SK-N-MC (cell line): ENCODE results near the gene RPL31.
A peak's percentile ranks its signal among the peaks of the same experiment; 100 is the strongest.

Experiments used
- DNase-seq: peaks from one replicate; pipeline ENCODE4 v3.0.0-alpha.2; 2011; ENCODE audit warnings: low read depth, low spot score
- H3K27ac ChIP-seq: fragments of 200-600 bp; sonication (generic); 2 replicates; pipeline ENCODE4 v1.5.1; 2016; ENCODE audit warnings: mixed run types
- H3K36me3 ChIP-seq: fragments of 200-600 bp; sonication (generic); 2 replicates; pipeline ENCODE4 v1.6.1; 2017; ENCODE audit warnings: antibody characterized with exemption, low read length, mixed read lengths; ENCODE audit not compliant: insufficient read depth
- H3K4me3 ChIP-seq: fragments of 200-600 bp; sonication (generic); 2 replicates; pipeline ENCODE4 v1.5.1; 2016
- H3K9ac ChIP-seq: fragments of 200-600 bp; sonication (generic); 2 replicates; pipeline ENCODE4 v1.8.0; 2017; ENCODE audit warnings: mixed run types, mixed read lengths; ENCODE audit not compliant: insufficient read length
- H3K9me3 ChIP-seq: fragments of 200-600 bp; sonication (generic); 2 replicates; pipeline ENCODE4 v1.6.1; 2017; ENCODE audit warnings: low read depth, mild to moderate bottlenecking, antibody characterized with exemption, low read length, moderate library complexity, mixed read lengths
- EZH2 ChIP-seq: fragments of 200-600 bp; sonication (generic); IDR thresholded peaks from one replicate; pipeline ENCODE4 v1.6.1; 2017; ENCODE audit warnings: antibody characterized with exemption
- FOXP2 ChIP-seq: optimal IDR thresholded peaks from 2 replicates; pipeline ENCODE3; 2011; ENCODE audit warnings: mild to moderate bottlenecking, moderate library complexity; ENCODE audit not compliant: insufficient read depth; ENCODE audit errors: extremely low read length, control extremely low read depth
- POLR2AphosphoS5 ChIP-seq: IDR thresholded peaks from 2 replicates; pipeline ENCODE4 v1.6.1; 2012; ENCODE audit warnings: mild to moderate bottlenecking, low read depth, low read length, borderline replicate concordance

Gene RPL31

DNA sequence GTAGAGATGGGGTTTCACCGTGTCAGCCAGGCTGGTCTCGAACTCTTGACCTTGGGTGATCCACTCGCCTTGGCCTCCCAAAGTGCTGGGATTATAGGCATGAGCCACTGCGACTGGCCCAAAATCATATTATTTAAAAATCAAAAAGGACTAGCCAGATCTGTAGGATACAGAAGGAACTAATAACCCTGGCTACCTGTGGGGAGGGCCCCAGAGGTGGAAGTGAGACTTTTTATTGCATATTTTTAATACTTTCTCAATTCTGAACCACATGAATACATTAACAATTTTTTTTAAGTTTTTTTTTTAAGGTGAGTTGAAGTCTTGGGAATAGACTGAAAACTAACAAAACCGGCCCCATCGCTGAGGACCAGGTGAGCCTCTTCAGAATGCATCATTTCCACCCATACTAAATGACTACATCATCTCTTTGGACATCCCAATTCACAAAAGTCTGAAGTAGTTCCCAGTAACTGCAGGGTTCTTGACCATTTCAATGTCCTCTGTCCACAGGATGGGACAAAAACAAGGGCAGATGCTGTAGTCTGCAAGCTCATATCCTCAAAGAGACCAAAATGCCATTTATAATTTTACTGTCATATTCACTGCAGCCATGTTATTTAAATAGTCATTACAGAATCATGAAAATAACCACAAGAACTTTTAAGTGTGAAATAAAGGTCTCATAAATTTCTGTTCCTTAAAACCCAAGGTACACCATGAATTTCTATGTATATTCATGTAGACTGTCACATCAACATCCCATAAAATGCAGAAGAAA is 21.4 kb downstream of the RPL31 start:
- Histone ChIP-seq H3K9me3 (no peaks in the 10 kb centered on the region), H3K36me3 (peaks cover 34% of the 10 kb centered on the region), H3K27ac (no peak overlapping the region), H3K9ac (no peak overlapping the region), H3K4me3 (no peak overlapping the region)
- no peak for DNase-seq
- no peak for TF ChIP-seq POLR2AphosphoS5
- no peak for TF ChIP-seq FOXP2
- TF ChIP-seq EZH2: no peak

DNA sequence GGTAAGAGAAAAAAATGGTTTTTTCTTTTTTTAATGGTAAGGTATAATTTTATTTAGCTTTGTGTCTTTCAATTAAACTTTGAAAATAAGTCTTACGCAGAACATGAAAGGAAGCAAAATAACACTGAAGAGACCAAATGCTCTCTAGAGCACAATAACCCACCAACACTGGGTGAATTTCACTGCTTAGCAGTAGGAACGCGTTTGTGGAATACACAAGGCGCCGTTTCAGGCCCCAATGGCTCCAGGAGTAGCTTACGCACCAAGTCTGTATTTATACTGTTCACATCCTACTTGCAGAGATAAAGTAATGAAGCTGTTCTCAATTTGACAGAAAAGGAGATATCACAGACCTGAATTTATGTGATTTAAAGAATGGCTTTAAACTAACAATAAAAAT is 23.5 kb downstream of the RPL31 start:
- no peak for DNase-seq
- H3K9me3 ChIP-seq: no peaks in the 10 kb centered on the region
- no peak overlapping the region for H3K4me3 ChIP-seq
- TF ChIP-seq EZH2 (no peak), POLR2AphosphoS5 (no peak), FOXP2 (no peak)
- no peak overlapping the region for H3K9ac ChIP-seq
- H3K27ac ChIP-seq: no peak overlapping the region
- peaks cover 17% of the 10 kb centered on the region for H3K36me3 ChIP-seq

DNA sequence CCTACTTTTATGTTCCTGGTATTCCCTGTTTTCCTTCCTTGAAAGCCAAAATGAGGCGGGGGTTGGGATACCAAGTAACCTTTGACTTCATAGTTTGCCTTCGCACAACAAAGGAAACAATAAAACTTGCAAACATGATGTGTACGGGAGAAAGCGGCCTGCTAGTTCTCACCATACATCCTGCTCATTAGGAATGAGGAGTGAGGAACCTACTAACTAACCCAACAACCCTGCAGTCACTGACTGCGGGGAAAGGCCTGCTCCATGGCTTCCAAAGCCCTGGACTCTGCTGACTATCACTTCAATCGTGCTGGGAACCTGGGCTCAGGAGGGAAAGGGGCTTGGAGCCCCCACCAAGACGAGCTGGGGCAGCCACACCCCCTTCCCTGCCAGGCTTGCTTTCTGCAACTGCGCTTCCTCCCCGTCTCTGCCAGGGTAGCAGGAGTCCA is 24.2 kb downstream of the RPL31 start:
- H3K9ac ChIP-seq: no peak overlapping the region
- H3K9me3 ChIP-seq: no peaks in the 10 kb centered on the region
- peaks cover 11% of the 10 kb centered on the region for H3K36me3 ChIP-seq
- no peak for DNase-seq
- TF ChIP-seq POLR2AphosphoS5 (no peak), FOXP2 (no peak), EZH2 (no peak)
- no peak overlapping the region for H3K4me3 ChIP-seq
- no peak overlapping the region for H3K27ac ChIP-seq

DNA sequence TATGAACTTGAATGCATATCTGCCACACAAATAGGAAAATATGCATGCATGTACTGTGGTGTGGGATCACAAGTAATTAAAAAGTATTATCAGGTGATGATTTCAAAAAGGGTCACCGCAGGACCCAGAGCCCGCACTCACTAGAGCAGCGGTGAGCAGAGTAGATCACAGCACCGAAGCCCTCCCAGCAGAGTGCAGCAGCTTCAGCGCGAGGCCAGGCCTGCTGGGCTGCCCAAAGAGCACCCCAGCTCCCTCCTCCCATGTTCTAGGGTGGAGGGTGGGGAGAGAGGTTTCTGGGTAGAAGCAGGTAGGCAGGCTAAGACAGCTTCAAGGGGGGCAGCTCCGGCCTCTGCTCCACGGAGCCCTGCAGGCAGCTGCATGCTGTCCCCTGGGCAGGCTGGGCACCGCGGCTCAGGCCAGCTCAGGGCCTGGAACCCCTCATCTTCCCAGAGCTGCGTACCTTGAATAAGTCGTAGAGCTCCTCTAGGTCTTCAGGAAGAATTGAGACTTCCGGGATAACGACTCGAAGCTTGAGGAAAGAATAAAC is 24.9 kb downstream of the RPL31 start:
- no peak overlapping the region for H3K27ac ChIP-seq
- H3K36me3 ChIP-seq: peaks cover 3% of the 10 kb centered on the region

DNA sequence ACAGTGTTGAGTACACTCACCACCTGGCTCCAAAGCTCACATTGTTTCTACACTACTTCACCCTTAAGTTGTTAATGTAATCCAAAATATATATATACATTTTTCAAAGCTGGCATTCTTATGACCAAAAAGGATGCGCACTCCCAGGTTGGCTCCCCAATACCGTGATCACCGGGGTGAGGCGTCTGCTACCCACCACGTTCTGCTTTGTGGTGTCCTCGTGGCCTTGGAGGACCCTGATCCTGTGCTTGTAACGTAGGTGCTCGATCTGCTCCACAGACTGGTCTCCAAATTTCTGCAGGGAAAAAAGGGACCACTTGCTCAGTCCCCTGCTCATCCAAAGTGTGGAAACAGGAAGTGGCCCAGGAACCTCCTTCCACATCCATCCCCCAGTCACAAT is 25.8 kb downstream of the RPL31 start:
- TF ChIP-seq EZH2 (no peak), POLR2AphosphoS5 (no peak), FOXP2 (no peak)
- H3K27ac ChIP-seq: no peak overlapping the region

More for the DNA sequence above, 24.9 kb downstream of the RPL31 start:
- Histone ChIP-seq H3K9me3 (no peaks in the 10 kb centered on the region), H3K4me3 (no peak overlapping the region), H3K9ac (no peak overlapping the region)
- no peak for DNase-seq
- TF ChIP-seq POLR2AphosphoS5 (no peak), FOXP2 (no peak), EZH2 (no peak)

DNA sequence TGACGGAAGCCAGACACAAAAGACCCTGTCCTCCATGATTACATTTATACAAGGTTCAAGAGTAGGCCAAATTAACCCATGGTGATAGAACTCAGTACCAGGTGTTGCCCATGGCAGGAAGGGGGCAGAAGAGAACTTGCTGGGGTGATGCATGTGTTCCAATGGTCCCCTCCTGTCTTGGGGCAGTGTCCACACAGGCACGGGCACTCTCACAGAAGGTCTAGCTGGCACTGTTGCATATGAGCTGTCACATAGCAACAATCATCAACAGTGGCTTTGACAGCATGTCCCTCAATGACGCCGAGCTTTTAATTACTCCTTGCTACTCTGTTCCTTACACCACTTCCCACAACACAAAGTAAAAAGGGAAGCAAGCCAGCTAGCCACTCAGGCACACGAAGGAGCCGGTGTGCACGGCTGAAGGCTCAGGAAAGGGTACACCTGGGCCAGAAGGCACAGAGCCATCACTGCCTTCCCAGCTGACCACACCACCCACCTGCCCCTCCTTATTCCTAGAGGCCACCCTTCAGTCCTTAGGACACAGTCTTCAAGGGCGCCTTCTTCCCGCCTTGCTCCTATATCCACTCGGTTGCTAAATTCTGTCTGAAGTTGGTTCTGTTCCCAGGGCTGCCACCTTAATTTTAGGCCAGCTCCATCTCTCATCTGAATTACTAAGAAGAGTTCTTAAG is 28.9 kb downstream of the RPL31 start:
- H3K9me3 ChIP-seq: no peaks in the 10 kb centered on the region

More for the DNA sequence above, 25.8 kb downstream of the RPL31 start:
- no peak overlapping the region for H3K9ac ChIP-seq
- H3K4me3 ChIP-seq: no peak overlapping the region
- no peaks in the 10 kb centered on the region for H3K9me3 ChIP-seq
- no peak for DNase-seq
- peaks cover 3% of the 10 kb centered on the region for H3K36me3 ChIP-seq

DNA sequence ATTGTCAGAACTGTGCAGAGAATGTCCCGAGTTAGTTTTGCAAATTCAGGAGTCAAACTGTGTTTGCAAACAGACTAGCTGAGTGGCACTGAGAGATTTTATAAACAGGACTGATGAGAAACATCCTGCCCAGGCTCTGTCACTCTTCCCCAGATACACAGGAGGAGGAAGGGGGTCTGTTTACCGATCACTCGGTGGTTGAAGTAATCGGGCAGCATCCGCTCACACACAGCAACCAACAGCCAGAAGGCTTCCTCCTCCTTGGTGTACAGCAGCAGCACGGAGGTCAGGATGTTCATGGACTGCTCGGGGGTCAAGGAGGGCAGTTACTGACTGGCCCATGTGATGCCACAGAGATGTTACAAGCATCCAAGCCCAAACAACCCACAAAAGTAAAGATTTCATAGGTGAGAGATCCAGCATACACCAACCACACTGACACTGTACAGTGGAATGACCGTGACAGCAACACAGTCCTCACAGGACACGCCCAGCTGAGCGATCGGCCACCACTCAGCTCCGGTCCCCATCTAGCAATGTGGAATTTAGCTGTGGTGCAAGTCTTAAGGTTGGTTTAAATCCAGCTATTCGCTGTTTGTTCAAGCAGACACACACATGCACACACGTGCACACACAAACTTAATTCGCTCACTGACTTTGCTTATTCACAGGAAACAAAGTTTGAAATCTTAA is 30.1 kb downstream of the RPL31 start:
- Histone ChIP-seq H3K4me3 (no peak overlapping the region), H3K27ac (no peak overlapping the region), H3K9ac (no peak overlapping the region), H3K36me3 (peaks cover 5% of the 10 kb centered on the region; the same call in 1 of the 2 replicates), H3K9me3 (no peaks in the 10 kb centered on the region)
- TF ChIP-seq EZH2 (no peak), FOXP2 (no peak), POLR2AphosphoS5 (no peak)
- no peak for DNase-seq

More for the DNA sequence above, 28.9 kb downstream of the RPL31 start:
- no peak for TF ChIP-seq FOXP2
- no peak for TF ChIP-seq POLR2AphosphoS5
- no peak for TF ChIP-seq EZH2
- no peak for DNase-seq
- no peak overlapping the region for H3K9ac ChIP-seq
- peaks cover 4% of the 10 kb centered on the region; the same call in 1 of the 2 replicates for H3K36me3 ChIP-seq
- H3K27ac ChIP-seq: no peak overlapping the region
- H3K4me3 ChIP-seq: no peak overlapping the region

DNA sequence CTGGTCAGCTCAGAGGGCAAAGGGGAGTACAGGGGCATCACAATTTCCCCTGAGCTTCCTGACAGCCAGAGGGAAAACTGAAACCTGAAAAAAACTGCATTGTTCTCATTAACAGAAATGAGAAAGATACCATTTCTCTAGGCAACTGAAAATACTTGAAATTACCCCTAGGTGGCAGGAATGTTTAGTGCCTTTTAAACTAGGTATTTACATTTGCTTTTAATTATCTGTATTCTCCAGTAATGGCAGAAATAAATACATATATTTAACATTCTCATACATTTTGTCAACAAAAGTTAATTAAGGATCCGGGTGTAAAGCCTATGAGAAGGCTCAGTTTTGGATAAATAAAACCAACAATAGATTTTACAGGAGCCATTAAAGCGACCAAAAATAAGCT is 34.5 kb downstream of the RPL31 start:
- peak; percentile 3 for DNase-seq

More for the DNA sequence above, 34.5 kb downstream of the RPL31 start:
- no peak overlapping the region for H3K27ac ChIP-seq
- no peak overlapping the region for H3K9ac ChIP-seq
- H3K36me3 ChIP-seq: peaks cover 15% of the 10 kb centered on the region; the same call in 1 of the 2 replicates
- H3K9me3 ChIP-seq: no peaks in the 10 kb centered on the region
- H3K4me3 ChIP-seq: no peak overlapping the region
- TF ChIP-seq FOXP2 (no peak), POLR2AphosphoS5 (no peak), EZH2 (no peak)
